Bladder microvascular endothelial cell (primary cell): ENCODE data around the gene CHD1. TPM values are rescaled to one million over a fixed set of nuclear protein-coding genes. Genes with fewer than 3 reads are reported as not detected.

Source experiments
- total RNA-seq: library from RNA; depleted of rRNA; stranded (reverse); fragments of >200 nt; gene quantifications from 2 replicates; pipeline ENCODE4 v1.2.3, GENCODE V29; 2014

CHD1 gene
- 43.7 and 84.3 TPM in 2 replicates for total RNA-seq

GRCh38 chr5:98928873-98929709, at the start of gene CHD1:
TSS of gene CHD1 (minus strand) at chr5:98929007. CDS start at chr5:98926386, 2,621 bp downstream.

Other genes with a start within 250 kb of the CHD1 start
- gene RGMB, start 155.3 kb downstream of the CHD1 start, total RNA-seq: 10.2 and 14.8 TPM in 2 replicates